HFFc6 (cell line): ENCODE results near the gene C16orf82. TPM values are rescaled to one million over a fixed set of nuclear protein-coding genes. Genes with fewer than 3 reads are reported as not detected.

Experiments
- DNase-seq: peaks from one replicate; pipeline ENCODE4 v3.0.0-alpha.2; 2018
- H3K27ac Mint-ChIP-seq: 2 replicates; pipeline ENCODE4 v1.8.0; 2020; ENCODE audit warnings: mild to moderate bottlenecking, mixed read lengths
- H3K27me3 Mint-ChIP-seq: 2 replicates; pipeline ENCODE4 v1.8.0; 2021; ENCODE audit warnings: mild to moderate bottlenecking, moderate library complexity, mixed read lengths; ENCODE audit not compliant: insufficient read depth
- H3K36me3 Mint-ChIP-seq: 2 replicates; pipeline ENCODE4 v1.8.0; 2021; ENCODE audit warnings: low read depth, mixed read lengths
- H3K4me1 Mint-ChIP-seq: 2 replicates; pipeline ENCODE4 v1.8.0; 2020; ENCODE audit warnings: low read depth, mixed read lengths
- H3K4me3 Mint-ChIP-seq: 2 replicates; pipeline ENCODE4 v1.8.0; 2020; ENCODE audit warnings: mild to moderate bottlenecking, moderate library complexity, mixed read lengths
- H3K9me3 Mint-ChIP-seq: 2 replicates; pipeline ENCODE4 v1.8.0; 2020; ENCODE audit warnings: mild to moderate bottlenecking, mixed read lengths
- long read RNA-seq: library from polyadenylated mRNA; unstranded; transcript quantifications from one replicate; pipeline ENCODE4 v2.0.0, GENCODE V29; 2019
- total RNA-seq, 6 experiments: library from RNA; stranded (reverse); fragmentation: NEBNext Ultra II Directional; extraction: Animal tissue kit (Norgen Biotek cat#: 25700); gene quantifications; 2 replicates in 1 of 6; 3 replicates in 5 of 6; pipeline ENCODE4 v1.2.3, GENCODE V29; 2021
- TF ChIP-seq, protein P1 (sequence below): fragments of 200-600 bp; sonication (generic); IDR thresholded peaks from 2 replicates; pipeline ENCODE4 v1.5.0; 2021; ENCODE audit warnings: antibody characterized with exemption, mild to moderate bottlenecking

The C16orf82 gene
- not detected for total RNA-seq
- long read RNA-seq = 0 reads

DNA sequence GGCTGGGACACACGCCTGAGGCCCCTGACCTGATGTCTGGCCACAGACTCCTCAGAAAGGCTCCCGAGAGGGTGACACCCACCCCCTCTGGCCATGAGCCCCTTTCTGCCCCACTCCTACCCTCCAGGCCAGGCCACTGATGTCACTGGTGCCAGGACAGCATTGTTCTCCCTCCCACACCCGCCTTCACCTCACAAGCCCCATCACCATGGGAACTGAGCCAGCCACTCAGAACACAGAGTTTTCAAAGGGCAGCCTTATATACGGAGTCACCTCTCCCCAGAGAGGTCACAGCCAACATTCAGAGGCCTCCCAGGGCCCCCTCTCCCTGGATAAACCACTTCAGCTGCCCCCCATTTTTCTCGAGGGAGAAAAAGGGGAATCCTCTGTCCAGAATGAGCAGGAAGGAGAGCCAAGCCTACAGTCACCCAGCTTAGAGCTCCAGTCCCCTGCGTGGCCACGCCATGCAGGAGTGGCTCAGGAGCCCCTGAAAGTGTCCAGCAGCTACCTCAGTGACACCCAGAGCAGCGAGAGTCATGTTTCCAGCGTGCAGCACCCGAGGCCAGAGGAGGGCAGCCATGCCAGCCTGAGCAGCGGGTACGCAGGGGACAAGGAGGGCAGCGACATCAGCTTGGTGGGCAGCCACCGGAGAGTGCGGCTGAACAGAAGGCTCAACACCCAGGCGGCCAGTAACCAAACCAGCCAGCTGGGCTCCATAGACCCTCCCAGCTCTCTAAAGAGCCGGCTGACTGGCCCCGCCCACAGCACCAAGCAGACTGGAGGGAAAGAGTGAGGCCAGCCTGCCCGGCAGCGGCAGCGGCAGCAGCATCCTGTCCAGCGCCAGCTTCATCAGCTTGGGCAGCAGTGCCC, at the start of gene C16orf82:
TSS of gene C16orf82 (plus strand) at position 260 of the 870 bp plus-strand sequence.
- H3K9me3 Mint-ChIP-seq = no peaks in the 10 kb centered on the region
- no peaks in the 10 kb centered on the region for H3K36me3 Mint-ChIP-seq
- TF ChIP-seq, protein P1, sequence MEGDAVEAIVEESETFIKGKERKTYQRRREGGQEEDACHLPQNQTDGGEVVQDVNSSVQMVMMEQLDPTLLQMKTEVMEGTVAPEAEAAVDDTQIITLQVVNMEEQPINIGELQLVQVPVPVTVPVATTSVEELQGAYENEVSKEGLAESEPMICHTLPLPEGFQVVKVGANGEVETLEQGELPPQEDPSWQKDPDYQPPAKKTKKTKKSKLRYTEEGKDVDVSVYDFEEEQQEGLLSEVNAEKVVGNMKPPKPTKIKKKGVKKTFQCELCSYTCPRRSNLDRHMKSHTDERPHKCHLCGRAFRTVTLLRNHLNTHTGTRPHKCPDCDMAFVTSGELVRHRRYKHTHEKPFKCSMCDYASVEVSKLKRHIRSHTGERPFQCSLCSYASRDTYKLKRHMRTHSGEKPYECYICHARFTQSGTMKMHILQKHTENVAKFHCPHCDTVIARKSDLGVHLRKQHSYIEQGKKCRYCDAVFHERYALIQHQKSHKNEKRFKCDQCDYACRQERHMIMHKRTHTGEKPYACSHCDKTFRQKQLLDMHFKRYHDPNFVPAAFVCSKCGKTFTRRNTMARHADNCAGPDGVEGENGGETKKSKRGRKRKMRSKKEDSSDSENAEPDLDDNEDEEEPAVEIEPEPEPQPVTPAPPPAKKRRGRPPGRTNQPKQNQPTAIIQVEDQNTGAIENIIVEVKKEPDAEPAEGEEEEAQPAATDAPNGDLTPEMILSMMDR = no peak
- DNase-seq = no peak
- peaks cover 31% of the 10 kb centered on the region for H3K27me3 Mint-ChIP-seq
- no peak within 1 kb of the TSS for H3K27ac Mint-ChIP-seq
- H3K4me3 Mint-ChIP-seq = no peak within 1 kb of the TSS
- H3K4me1 Mint-ChIP-seq = no peaks in the 10 kb centered on the region

DNA sequence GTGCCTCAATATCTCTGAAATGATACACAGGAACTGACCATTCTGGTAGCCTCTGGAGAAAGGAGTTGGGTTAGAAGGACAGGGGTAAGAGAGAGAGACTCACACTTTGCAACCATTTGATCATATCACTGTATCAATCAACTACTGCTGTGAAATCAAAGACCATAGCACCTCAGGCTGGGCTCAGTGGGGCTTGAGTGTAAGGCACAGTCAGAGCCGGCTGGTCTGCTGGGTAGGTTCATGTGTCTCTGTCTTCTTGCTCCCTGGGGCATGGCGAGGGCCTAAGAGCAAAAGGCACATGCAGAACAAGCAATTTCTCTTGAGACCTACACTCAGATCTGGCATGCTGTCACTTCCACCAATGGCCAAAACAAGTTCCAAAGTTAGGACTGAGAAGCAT, 46.7 kb upstream of the C16orf82 start:
- Mint-ChIP-seq H3K4me3 (no peak overlapping the region), H3K9me3 (no peaks in the 10 kb centered on the region), H3K27ac (no peak overlapping the region), H3K27me3 (peaks cover 24% of the 10 kb centered on the region), H3K4me1 (no peaks in the 10 kb centered on the region), H3K36me3 (no peaks in the 10 kb centered on the region)
- no peak for DNase-seq
- TF ChIP-seq, protein P1 = no peak

DNA sequence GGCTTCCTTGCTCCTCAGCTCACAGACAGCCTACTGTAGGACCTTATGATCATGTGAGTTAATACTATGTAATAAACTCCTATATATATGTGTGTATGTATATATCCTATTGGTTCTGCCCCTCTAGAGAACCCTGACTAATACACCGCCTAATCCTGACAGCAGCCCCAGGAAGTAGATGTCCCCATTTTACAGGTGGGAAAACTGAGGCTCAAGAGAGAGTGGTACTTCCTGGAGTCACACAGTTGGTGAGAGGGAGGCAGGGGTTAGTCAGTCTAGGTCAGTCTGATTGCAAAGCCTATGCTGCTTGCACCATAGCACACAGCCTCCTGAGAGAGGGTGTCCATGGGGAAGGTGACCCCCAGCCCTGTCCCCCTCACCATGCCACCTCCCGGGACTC, 42.7 kb upstream of the C16orf82 start:
- Mint-ChIP-seq H3K36me3 (no peaks in the 10 kb centered on the region), H3K9me3 (no peaks in the 10 kb centered on the region), H3K27ac (no peak overlapping the region), H3K4me3 (no peak overlapping the region), H3K4me1 (no peaks in the 10 kb centered on the region), H3K27me3 (peaks cover 24% of the 10 kb centered on the region)
- no peak for DNase-seq
- TF ChIP-seq, protein P1 = no peak

DNA sequence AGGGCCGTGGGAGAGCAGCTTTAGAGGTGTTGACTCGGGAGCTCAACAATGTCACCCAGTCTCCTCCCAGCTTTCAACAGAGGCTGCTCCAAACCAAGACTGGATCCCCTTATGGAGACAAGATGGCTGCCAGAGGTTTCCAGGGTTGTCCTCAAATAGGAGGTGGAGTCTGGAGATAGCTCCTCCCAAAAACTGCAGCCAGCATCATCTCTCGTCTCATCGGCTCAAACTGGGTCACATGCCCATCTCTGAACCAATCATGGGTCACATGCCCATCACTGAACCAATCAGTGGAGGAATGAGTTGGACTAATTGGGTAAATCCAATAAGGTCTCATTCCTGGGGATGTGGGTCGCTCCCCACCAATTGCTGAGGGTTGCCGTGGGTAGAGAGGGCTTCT, 41.1 kb upstream of the C16orf82 start:
- Mint-ChIP-seq H3K9me3 (no peaks in the 10 kb centered on the region), H3K27ac (no peak overlapping the region), H3K4me3 (no peak overlapping the region), H3K4me1 (no peaks in the 10 kb centered on the region), H3K27me3 (peaks cover 31% of the 10 kb centered on the region), H3K36me3 (no peaks in the 10 kb centered on the region)
- TF ChIP-seq, protein P1 = no peak
- no peak for DNase-seq

DNA sequence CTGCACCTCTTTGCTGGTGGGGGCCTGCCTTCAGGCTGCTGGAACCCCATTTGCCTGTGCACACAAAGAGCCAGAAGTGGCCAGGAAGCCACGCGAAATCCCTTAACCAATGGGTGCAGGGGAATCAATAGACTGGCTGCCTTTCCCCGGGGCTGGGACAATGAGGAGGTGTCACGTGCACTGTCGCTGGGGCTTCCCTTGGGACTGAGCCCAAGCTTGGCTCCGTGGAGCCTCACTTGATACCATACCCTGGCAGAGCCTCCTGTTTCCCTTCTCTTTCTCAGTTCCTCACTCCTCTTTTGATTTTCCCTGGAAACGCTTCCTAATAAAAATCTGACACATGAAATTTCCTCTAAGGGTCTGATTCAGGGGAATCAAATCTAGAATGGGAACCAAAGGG, 38.8 kb upstream of the C16orf82 start:
- Mint-ChIP-seq H3K27me3 (peaks cover 19% of the 10 kb centered on the region), H3K4me1 (no peaks in the 10 kb centered on the region), H3K27ac (no peak overlapping the region), H3K36me3 (no peaks in the 10 kb centered on the region), H3K9me3 (no peaks in the 10 kb centered on the region), H3K4me3 (no peak overlapping the region)
- no peak for DNase-seq
- TF ChIP-seq, protein P1 = no peak
